SKM-1 (cell line): ENCODE measurements around the gene TMEM248.
"Not testable (repeated sequence)": the region's sequence is repeated elsewhere in the genome, so short reads cannot be mapped to it uniquely, and the experiment has no call there.

Experiments
- DNase-seq: peaks from one replicate; lab custom pipeline; 2025; ENCODE audit not compliant: unreplicated experiment; lab: John Stamatoyannopoulos, UW

TMEM248 gene

DNA sequence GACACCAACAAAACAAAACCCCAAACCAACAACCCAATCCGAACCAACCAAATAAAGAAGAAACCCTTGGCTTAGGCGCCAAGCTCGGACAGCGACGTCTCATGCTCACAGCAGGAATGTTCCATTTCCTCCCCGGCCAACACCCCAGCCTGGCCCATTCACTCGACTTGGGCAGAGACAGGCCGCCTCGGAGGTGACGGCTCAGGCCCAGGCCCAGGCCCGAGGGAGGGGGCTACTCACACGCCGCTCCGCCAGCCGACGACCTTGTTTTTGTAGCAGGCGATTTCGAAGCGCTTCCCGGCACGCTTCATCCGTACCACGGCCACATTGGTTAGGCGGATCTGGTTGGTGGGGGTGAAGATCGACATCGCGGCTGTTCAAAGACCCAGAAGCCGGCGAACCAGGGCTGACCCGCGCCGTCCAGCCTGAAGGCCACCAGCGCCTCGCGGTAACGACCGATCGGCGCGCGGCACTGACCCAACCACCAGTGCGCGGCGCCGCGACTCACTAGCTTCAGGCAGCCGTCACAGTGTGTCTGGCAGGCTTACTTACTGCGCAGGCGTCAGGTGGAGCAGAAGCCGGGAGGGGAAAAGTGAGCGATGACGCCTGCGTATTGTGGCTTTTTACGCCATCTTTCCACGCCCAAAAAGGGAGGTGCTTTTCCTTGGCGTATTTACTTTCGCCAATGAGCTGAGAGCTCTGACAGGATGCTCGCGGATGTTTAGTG lies 74.2 kb downstream of the TMEM248 start, which contains the start of gene SBDS:
SBDS (minus strand) TSS at position 537 of the 727 bp plus-strand sequence; CDS start at position 368, 169 bp downstream.
- DNase-seq, result peak; percentile 95

DNA sequence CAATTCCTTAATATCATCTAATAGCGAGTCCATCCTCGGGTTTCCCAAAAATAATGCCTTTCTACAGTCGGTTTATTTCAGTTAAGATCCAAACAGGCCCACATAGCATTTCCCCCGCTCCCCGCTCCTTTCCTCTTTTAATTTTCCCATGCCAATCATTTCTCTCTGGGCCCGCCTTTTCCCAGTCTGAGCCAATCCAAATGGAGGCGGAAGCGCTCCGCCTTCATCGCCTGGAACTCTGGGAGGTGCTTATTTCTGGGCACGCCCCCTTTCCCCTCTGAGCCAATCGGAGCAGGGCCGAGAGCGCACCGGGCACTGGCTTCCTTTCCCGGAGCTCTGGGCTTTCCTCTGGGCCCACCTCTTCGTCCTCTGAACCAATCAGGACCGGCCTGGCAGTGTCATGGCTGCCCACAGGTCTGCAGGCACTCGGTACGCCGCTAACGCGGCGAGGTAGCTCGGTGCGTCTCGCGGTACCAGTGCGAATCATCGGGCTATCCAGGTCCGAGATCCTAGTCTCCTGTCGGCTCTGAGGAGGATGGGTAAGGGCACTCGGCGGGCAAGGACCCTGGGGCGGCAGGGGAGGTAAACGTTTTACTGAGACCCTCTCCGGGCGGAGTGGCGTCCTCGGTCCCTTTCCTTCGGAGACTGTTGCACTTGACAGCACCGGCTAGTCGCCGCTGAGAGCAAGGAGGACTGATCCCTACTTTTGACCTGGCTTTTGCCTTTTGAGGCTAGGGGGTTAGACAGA lies 75.6 kb downstream of the TMEM248 start, which contains the start of gene TYW1:
TYW1 (plus strand) TSS at position 390 of the 748 bp plus-strand sequence; CDS start at position 536, 146 bp downstream.
- peak; percentile 90 for DNase-seq

- not testable (repeated sequence) for DNase-seq
These were observed 79.7 kb downstream of the TMEM248 start for GRCh38 chr7:67000601-67001258.

- DNase-seq, result not testable (repeated sequence)
These were observed 83.1 kb downstream of the TMEM248 start for GRCh38 chr7:67004145-67004544.

GRCh38 chr7:67006965-67007364 lies 85.9 kb downstream of the TMEM248 start:
- DNase-seq, result no peak
